Heart right ventricle (tissue), 16 donors: Measurements from ENCODE around the gene PTAFR. TPM values are rescaled to one million over a fixed set of nuclear protein-coding genes. Genes with fewer than 3 reads are reported as not detected.
A peak's percentile ranks its signal among the peaks of the same experiment; 100 is the strongest.

Experiments
- ATAC-seq, 8 donors: fragments of 200-7000 bp; cut with Tn5 transposase; one replicate each; pipeline ENCODE4 v1.9.1; 2020; ENCODE audit warnings: mild to moderate bottlenecking in 8 of 8, moderate library complexity in 8 of 8, moderate number of reproducible peaks in 1 of 8
- DNase-seq, 2 donors: peaks; one replicate each; pipeline ENCODE4 v3.0.0-alpha.2; 2020
- H3K27ac ChIP-seq, 10 donors: fragments of 200-600 bp; sonication (generic) in 2 of 10; one replicate each; pipeline versions ENCODE4 v1.5.0 to v1.8.0; 2020 to 2022; ENCODE audit warnings: mild to moderate bottlenecking in 3 of 10
- H3K27me3 ChIP-seq, 7 donors: fragments of 200-600 bp; one replicate each; pipeline ENCODE4 v1.8.0; 2021 to 2022; ENCODE audit warnings: mild to moderate bottlenecking in 2 of 7
- H3K36me3 ChIP-seq, 9 donors: fragments of 200-600 bp; sonication (generic) in 1 of 9; one replicate each; pipeline versions ENCODE4 v1.5.0 to v1.8.0; 2020 to 2022; ENCODE audit warnings: mild to moderate bottlenecking in 2 of 9
- H3K4me1 ChIP-seq, 9 donors: fragments of 200-600 bp; sonication (generic) in 1 of 9; one replicate each; pipeline versions ENCODE4 v1.5.0 to v1.8.0; 2020 to 2022; ENCODE audit warnings: mild to moderate bottlenecking in 4 of 9
- H3K4me3 ChIP-seq, 10 donors: fragments of 200-600 bp; sonication (generic) in 2 of 10; one replicate each; pipeline versions ENCODE4 v1.5.0 to v1.8.0; 2020 to 2022; ENCODE audit warnings: mild to moderate bottlenecking in 7 of 10, moderate library complexity in 2 of 10
- H3K9me3 ChIP-seq, 11 donors: fragments of 200-600 bp in 10 of 11; sonication (generic) in 2 of 11; one replicate each; pipeline versions ENCODE4 v1.5.0 to v1.8.0; 2013 to 2022; ENCODE audit warnings: mild to moderate bottlenecking in 2 of 11, control low read depth in 1 of 11, moderate library complexity in 1 of 11
- CTCF ChIP-seq, 9 donors: fragments of 200-600 bp; sonication (generic) in 2 of 9; IDR thresholded peaks; one replicate each; pipeline versions ENCODE4 v1.5.0 to v1.8.0; 2021 to 2022; ENCODE audit warnings: antibody characterized with exemption in 9 of 9, mild to moderate bottlenecking in 5 of 9, moderate library complexity in 1 of 9
- WGBS, 2 donors: extraction: QIAGEN DNeasy Blood & Tissue Kit; methylation state at CpG; one replicate each; pipeline ENCODE4 v1.1.7; 2013; ENCODE audit warnings: inconsistent platforms in 1 of 2; 5-methylcytosine and 5-hydroxymethylcytosine counted together
- intact Hi-C, 10 donors: fragments of 100-400 bp; cut with DNase I; formaldehyde crosslinking; loops; one replicate each; pipeline versions ENCODE4 v1.11.1 to v1.14.2; 2022
- polyA plus RNA-seq, 2 donors: library from polyadenylated mRNA; stranded (reverse); fragments of 200-250 nt; gene quantifications; one replicate each; pipeline ENCODE4 v1.2.3, GENCODE V29; 2013
- total RNA-seq, 10 donors: library from RNA; stranded (reverse); fragmentation: NEBNext Ultra II Directional in 3 of 10; extraction: Animal tissue kit (Norgen Biotek cat#: 25700) in 3 of 10; gene quantifications; one replicate each; pipeline versions ENCODE4 v1.2.1 to v1.2.4, GENCODE V29; 2021 to 2023
- donor health status: Arrhythmogenic right ventricular cardiomyopathy.
- donor health status: ischemic (EF 13 %, LVEDD 7.1; RV severe dilation, severe dysfunction).
- donor health status: healthy with polysubstance abuse.
- donor health status: DM: no; HTN: yes; CAD: no.
- donor health status: DM: no; HTN: no; CAD: no.
- donor health status: ischemic (EF 25% LVEDD 6.9; RV normal size, moderate dysfunction).
- donor health status: ischemic (EF 25% LVEDD 5.7; RV mildly dilated, moderate dysfunction).
- donor health status: healthy.
- donor health status: DM: yes; HTN: yes; CAD: no.
- donor health status: Ischemic cardiomyopathy.
- donor health status: ischemic (EF 35%, LVEDD 5.7; RV mildly dilated, moderate dysfunction).
- donor health status: nonischemic (EF 11% LVEDD 7.7; RV severe dilation, severe dysfunction).
- donor health status: DM: yes; HTN: yes; CAD: no.
- donor health status: PGD.
- donor health status: ischemic (EF 29% LVEDD 5.4; RV normal size, mild dysfunction).
- donor health status: nonischemic (EF 23%, LVEDD 6.1; RV moderate dilation, normal function).

Gene PTAFR
- total and polyA plus RNA-seq, 12 donors: 0.73 to 13.4 (median 1.4) TPM

GRCh38 chr1:28180306-28181305, 4.1 kb upstream of the PTAFR start:
- 76 to 77% methylated on average over 12 of the region's 12 CpGs for WGBS, 2 donors
- no peaks in the 10 kb centered on the region for H3K9me3 ChIP-seq
- no peaks in the 10 kb centered on the region for H3K36me3 ChIP-seq
- peaks cover 0 to 16% (median 0%) of the 10 kb centered on the region in 9 donors for H3K4me1 ChIP-seq
- H3K27me3 ChIP-seq: no peaks in the 10 kb centered on the region
- H3K4me3 ChIP-seq: no peak overlapping the region
- TF ChIP-seq CTCF (IDR thresholded peaks at IDR 0.05): no peak
- DNase-seq (no peak), ATAC-seq (no peak)
- H3K27ac ChIP-seq: no peak overlapping the region
- intact Hi-C loops: no loop called here

GRCh38 chr1:28178690-28179485, 2.4 kb upstream of the PTAFR start:
- no peak for DNase-seq
- no peak for ATAC-seq
- H3K4me3 ChIP-seq: no peak overlapping the region
- no peak for TF ChIP-seq CTCF (IDR thresholded peaks at IDR 0.05)
- H3K4me1 ChIP-seq: peaks cover 0 to 23% (median 2%) of the 10 kb centered on the region in 9 donors
- 94 to 95% methylated on average over 15 of the region's 15 CpGs for WGBS, 2 donors
- no peaks in the 10 kb centered on the region for H3K36me3 ChIP-seq
- no peaks in the 10 kb centered on the region for H3K9me3 ChIP-seq
- H3K27me3 ChIP-seq: no peaks in the 10 kb centered on the region
- no peak overlapping the region for H3K27ac ChIP-seq
- intact Hi-C loops: loop anchor here in 1 of 10 donors (5.0 to 10.0 kb wide), 2 partner anchors 47 to 64 kb away; no protein-coding TSS in a partner anchor

GRCh38 chr1:28175955-28176485, 470 bp downstream of the PTAFR start:
- Histone ChIP-seq H3K4me1 (peaks cover 0 to 51% (median 17%) of the 10 kb centered on the region in 9 donors), H3K9me3 (no peaks in the 10 kb centered on the region), H3K36me3 (peaks cover 0 to 10% (median 0%) of the 10 kb centered on the region in 9 donors), H3K27me3 (no peaks in the 10 kb centered on the region), H3K4me3 (peak overlapping the region in 7 of 10 donors; percentile 0 to 54 (median 31)), H3K27ac (peak overlapping the region in 6 of 10 donors; percentile 9 to 90 (median 44))
- ATAC-seq: no peak
- intact Hi-C loops: loop anchor here in 1 of 10 donors (5.0 to 10.0 kb wide), 2 partner anchors 44 to 61 kb away; no protein-coding TSS in a partner anchor
- TF ChIP-seq CTCF (IDR thresholded peaks at IDR 0.05): no peak
- DNase-seq: no peak
- 88 to 90% methylated on average over 8 of the region's 8 CpGs for WGBS, 2 donors

GRCh38 chr1:28173980-28174297, 2.6 kb downstream of the PTAFR start:
- Histone ChIP-seq H3K9me3 (no peaks in the 10 kb centered on the region), H3K4me1 (peaks cover 0 to 65% (median 17%) of the 10 kb centered on the region in 9 donors), H3K36me3 (peaks cover 0 to 10% (median 0%) of the 10 kb centered on the region in 9 donors), H3K27ac (peak overlapping the region in 6 of 10 donors; percentile 18 to 90 (median 33)), H3K27me3 (no peaks in the 10 kb centered on the region), H3K4me3 (peak overlapping the region in 5 of 10 donors; percentile 1 to 54 (median 11))
- intact Hi-C loops: loop anchor here in 1 of 10 donors (10.0 kb wide), 1 partner anchor 59 kb away; no protein-coding TSS in a partner anchor
- 57 to 62% methylated on average over 5 of the region's 5 CpGs for WGBS, 2 donors
- ATAC-seq (peak in 3 of 8 donors; percentile 33 to 45 (median 43)), DNase-seq (no peak)
- TF ChIP-seq CTCF (IDR thresholded peaks at IDR 0.05): no peak
